NCI-H748 (cell line): Measurements from ENCODE around the gene GRK5.
"Not testable (repeated sequence)": the region's sequence is repeated elsewhere in the genome, so short reads cannot be mapped to it uniquely, and the experiment has no call there.

ENCODE experiments used
- DNase-seq: peaks from one replicate; lab custom pipeline; 2025; ENCODE audit not compliant: unreplicated experiment; lab: John Stamatoyannopoulos, UW

The GRK5 gene

DNA sequence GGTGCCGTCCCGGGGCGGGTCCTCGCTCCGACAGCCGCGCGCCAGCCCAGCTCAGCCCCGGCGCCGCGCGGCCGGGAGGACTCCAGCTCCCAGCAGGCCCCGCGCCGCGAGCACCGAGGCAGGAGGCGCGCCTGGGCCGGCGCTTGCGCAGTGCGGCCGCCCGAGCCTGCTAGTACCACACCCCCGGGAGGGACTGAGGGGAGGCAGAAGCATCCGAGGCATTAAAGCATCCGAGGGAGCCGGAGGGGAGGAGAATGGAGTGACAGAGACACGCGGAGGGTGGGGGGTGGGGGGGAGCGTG lies at the start of gene GRK5:
Gene GRK5 (plus strand): TSS at position 206 of the 301 bp plus-strand sequence. CDS start 347 bp downstream, outside the sequence.
- DNase-seq: peak; percentile 93

DNA sequence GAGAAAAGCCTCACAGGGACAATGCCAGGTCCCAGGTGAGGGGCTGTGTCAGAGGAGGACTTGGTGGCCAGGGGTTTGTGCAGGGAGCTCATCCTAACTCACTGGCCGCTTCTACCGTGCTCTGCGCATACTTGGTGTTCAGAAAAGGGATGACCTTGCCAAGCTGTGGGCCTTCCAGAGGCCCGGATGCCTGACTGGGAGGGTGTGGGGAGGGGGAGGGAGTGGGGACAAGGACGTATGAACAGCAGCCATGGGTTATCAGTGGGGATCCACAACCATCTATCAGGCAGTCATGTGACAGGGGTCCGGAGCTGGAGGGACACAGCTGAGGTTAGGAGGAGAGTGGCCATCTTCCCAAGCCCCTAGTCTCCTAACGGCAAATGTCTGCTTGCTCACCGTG lies 48.0 kb upstream of the GRK5 start:
- DNase-seq: no peak

DNA sequence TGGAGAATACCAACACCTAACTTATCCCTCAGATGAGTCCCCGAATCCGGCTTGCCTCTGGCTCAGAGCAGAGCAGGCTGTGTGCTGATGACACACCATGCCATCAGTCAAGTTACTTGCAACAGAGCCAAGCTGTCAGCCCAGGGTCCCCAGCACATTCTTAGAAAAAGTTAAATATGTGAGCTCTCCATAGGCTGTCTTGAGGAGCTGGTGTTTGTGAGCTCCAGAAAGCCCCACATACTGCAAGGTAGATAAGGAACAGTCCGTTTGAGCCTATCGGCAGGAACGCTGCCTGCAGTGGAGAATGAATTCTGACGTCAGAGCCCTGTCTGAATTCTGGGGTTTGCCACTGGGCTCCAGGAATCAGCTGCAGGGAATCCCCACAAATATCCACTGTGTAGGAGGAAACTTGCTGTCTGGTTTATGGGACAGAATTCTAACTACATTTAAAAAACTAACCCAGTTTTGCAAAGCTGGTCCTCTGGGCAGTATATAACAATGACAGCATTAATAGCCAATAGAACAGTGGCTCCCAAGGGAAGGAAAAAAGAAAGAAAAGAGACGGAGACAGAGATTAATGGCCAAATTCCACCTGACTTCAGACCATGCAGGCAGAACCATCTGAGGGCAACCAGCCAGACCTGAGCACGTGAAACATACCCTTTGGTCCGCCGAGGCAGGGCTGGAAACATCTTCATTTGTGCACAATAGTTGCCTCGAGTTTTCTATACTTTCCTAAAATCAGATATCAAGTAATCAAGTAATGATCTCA lies 45.5 kb upstream of the GRK5 start:
- DNase-seq: no peak

DNA sequence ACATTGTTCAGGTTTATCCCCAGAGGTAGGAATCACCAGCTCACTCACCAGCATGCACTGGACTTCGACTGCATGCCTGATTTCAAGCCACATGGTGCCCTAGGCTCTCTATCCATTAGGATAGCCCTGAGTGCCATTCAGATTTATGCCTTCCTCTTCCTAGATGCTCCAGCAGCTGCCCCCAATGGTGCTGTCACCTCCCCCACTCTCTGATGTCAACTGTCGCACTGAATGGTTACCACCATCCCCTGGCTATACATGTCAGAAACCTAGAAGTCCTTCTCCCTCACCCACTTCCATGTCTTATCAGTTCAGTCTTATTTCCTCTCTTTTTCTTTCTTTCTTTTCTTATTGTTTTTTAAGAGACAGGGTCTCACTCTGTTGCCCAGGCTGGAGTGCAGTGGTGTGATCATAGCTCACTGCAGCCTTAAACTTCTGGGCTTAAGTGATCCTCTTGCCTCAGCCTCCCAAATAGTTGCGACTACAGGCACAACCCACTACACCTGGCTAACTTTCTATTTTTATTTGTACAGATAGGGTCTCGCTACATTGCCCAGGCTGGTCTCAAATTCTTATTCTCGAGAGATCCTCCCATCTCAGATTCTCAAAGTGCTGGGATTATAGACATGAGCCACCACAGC lies 44.8 kb upstream of the GRK5 start:
- no peak for DNase-seq

DNA sequence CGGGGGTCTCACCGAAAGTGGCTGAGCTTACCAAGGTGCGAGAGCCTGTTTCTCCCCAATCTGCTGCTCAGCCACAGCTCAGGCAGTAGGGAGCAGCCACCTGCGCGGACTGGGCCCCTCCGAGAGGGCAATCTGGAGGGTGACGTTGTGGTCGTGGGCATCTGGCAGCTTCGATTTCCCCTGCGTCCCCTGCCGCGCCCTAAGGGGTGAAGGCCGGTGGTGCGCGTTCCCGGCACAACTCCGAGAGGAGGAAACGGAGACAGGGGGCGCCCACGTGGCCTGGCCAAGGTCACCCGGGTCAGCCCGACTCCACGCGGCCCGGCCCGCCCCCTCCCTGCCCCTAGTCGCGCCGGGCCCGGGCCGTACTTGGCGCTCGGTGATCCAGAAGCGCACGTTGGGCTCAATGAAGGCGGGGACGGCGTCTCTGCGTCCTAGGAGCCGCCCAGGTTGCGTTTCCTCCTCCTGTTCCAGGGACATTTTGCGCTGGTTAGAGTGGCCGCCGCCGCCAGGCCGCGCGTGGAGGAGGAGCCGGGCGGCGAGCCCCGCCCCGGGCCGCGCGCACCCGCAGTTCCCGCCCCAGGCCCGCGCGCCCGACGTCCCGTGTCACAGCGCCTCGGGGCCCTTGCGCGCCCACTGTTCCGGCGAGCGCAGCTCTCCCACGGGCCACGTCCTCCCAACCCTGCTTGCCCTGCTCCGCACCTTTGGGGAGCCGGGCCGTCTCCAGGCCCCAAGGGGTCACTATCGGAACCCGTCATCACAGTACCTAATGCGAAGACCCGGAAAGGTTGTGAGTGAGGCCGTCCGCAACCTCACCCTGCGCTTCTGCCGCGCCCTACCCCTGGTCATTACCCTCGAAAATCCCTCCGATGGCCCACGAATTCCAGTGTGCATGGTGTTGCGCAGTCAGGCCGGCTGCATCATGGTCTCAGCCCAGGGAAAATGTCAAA lies 41.9 kb upstream of the GRK5 start, which contains the start of gene SFXN4:
Gene SFXN4 (minus strand): TSS at position 544 of the 947 bp plus-strand sequence. CDS start 67 bp downstream, at position 477.
- peak; percentile 65 for DNase-seq

DNA sequence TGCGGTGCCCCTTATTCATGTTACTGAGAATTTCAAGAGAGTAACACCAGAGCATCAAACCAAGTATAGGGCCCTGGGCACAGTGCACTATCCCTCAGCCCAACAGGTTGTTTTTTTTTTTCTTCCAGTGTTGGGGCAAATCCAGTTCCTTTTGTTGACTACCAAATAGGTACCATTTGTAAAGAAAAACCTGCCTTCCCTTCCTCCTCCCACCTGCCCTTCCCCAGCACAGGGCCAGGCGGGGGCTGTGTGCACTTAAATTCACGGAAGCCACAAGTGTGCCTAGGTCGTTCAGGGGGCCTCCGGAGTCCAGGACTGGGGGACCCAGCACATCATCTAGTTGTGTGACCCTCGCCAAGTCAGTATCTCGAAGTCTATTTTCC lies 41.3 kb upstream of the GRK5 start:
- no peak for DNase-seq

DNA sequence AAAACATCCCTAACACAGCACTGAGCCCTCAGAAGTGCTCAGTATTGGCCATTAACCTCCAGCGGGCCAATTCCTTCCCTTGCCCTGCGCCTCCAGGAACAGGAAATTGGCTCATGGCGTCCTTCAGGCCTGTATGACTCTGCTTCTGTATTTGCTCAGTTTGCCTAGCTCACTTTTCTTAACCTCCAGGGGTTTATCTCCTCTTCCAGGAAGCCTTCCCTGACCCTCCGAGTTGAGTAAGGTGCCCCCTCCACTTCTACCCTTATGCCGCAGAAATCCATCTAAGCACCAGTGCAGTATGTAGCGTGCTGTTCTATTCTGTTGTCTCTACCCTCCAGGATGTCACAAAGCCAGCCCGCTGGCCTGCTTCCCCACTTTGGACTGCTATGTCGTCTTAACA lies 40.8 kb upstream of the GRK5 start:
- DNase-seq: no peak

DNA sequence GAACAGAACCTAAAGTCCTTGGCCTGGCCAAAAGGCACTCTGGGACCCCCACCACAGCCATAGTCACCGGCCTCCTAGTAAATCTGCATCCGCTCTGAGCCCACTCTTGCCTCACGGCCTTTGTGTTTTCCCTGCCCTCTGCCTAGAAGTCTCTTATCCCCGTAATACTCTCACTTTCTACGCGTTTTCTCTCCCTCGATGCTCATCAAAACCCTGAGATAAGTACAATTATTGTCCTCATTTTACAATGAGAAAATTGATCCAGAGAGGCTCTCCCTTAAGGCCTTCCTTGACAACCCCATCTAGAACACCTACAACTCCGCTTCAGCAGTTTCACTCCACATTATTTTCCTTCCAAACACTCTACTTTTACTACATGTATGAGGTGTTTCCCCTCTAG lies 40.3 kb upstream of the GRK5 start:
- DNase-seq: no peak

DNA sequence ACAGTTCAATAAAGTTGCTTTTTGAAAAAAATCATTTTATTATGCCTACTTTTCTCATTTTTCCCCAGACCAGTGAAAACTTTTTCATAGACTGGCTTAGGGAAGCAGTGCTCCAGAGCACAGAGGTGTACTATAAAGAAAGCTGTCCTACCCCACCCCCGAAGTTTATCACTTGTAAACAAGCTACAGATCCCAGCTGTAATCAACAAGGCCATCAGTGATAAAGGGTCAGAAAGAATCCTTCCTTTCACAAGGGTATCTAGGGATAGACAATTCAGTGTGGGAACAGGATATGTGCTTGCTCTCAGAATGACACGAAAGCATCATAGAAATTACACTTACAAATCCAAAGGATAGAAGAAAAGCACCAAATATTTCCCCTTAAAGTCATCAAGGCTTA lies 33.3 kb upstream of the GRK5 start:
- no peak for DNase-seq

DNA sequence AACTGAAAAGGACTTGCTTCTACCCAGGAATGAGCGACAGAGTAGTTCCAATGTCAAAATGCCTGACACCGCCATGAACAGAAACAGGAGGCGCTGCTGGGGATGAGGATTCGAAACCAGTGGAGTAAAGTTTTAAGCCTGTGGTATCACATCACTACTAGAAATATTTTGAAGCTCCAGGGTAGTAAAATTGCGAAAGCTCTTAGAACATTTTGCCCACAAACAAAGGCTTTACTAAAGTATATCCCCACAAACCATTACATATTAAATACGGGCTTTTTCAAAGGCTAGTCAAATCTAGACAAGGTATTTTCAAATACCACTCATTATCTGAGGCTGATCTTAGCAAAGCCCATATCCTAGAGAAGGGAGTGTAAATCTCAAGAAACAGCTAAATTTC lies 31.2 kb upstream of the GRK5 start:
- no peak for DNase-seq

DNA sequence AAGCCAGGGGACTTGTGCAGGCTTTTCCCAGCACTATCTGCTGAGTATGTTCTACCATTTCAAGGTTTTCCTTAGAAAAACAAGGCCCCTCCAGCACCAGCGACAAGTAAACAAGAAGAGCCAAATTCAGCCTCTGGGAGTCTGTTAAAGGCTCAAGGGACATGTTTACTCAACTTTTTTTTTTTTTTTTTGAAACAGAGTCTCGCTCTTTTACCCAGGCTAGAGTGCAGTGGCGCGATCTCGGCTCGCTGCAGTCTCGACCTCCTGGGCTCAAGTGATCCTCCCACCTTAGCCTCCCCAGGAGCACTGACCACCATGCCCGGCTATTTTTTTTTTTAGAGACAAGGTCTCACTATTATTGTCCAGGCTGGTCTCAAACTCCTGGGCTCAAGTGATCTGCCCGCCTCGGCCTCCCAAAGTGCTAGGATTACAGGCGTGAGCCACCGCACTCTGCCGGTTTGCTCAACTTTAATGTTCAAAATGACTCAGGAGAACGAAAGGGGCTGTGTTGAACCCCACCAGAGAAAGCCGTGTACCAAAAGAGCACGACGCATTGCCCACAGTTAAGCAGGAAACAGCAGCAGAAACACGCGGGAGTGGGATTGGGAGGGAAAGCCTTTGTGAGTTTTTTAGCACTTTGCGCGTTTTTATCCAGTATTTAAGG lies 29.5 kb upstream of the GRK5 start:
- DNase-seq: peak; percentile 32

DNA sequence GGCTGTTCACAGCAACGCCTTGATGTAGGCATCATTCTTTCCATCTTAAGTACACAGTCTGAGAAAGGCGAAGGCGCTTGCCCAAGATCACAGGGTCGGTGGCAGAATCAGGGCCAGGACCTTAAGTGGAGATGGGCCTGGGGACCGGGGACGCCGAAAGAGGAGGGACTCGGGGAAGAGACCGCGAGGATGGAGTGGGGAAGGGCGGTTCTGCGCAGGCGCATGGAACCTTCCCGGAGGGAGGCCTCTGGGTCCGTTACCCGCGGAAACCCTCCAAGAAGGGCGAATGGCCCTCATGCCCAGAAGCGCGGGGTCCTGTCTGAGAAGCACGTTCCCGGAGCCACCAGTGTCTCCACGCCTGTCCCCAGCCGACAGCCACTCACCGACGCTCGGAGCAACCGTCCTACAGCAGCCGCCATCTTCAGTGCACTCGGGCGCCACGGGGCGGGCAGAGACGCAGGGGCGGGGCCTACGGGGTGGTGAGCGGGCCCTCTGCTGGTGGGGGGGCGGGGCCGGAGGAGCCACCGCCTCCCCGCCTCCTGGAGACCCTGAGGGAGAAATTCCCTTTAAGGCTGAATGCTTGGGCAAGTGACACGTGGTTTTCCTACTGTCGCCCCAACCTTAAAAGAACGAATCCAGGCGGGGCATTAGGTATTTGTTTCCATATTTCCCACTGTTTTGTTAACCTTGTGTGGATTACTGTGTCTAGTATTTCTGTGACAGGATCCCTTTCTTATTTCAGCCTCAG lies 28.8 kb upstream of the GRK5 start, which contains the start of gene PRDX3:
Gene PRDX3 (minus strand): TSS at position 441 of the 748 bp plus-strand sequence. CDS start 22 bp downstream, at position 419.
- DNase-seq: peak; percentile 89

DNA sequence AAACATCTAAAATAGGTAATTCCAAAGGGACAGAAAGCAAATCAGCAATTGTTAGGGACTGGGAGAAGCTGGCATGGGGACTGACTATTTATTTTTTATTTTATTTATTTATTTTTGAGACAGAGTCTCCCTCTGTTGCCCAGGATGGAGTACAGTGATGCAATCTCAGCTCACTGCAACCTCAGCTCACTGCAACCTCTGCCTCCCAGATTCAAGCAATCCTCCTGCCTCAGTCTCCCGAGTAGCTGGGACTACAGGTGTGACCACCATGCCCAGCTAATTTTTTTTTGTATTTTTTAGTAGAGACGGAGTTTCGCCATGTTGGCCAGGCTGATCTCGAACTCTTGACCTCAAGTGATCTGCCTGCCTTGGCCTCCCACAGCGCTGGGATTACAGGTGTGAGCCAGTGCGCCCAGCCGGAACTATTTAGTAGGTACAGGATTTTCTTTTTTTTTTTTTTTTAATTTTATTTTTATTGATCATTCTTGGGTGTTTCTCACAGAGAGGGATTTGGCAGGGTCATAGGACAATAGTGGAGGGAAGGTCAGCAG lies 26.4 kb upstream of the GRK5 start:
- not testable (repeated sequence) for DNase-seq

DNA sequence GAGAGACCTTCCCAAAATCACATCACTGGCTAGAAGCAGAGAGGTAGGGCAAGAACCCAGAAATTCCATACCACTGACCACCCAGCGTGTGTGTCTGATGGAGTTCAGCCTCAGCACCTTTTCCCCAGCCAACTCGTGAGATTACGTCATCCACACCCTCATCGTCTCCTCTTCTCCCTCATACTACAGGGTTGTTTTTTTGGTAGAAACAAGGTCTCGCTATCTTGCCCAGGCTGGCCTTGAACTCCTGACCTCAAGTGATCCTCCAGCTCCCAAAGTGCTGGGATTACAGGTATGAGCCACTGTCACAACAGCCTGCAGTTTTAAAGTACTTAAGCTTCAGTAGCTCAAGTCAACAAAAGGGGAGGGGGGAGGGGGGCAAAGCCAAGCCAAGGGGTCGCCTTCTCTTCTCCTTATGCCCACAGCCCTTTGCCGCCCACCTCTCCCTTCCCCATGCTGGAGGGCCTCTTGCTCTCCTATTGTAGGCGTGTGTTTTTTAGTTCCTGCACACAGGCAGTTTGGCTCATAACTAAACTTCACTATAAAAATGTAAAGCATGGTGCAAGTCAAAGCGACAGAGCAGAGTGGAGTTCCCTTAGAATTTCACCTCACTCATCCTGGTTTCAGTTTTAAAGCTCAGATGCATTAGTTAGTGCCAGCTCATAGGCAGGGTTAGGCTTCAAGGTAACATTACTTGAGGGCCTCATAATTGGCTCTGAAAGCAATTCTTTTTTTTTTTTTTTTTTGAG lies 23.5 kb upstream of the GRK5 start:
- no peak for DNase-seq

DNA sequence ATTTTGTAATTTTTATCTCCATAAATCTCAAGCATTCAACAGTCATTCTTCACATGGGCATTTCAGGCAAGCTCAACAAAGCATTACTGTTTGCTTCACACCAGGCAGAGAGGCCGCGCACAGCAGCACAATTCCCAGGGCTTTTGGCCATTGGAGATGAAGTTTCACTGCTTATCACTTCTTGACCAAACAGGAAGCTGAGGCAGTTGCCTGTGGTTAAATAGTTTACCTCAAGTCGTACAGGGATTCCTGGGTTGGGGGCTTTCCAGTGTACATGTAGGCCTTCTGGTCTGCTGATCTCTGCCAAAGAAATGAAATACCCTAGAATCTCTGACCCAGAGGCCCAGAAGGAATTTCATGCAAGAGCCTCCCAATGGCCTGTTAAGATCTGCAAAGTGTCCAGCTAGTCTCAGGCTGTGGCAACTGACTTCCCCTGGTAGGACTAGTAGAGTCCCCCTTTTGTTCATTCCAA lies 17.5 kb upstream of the GRK5 start:
- no peak for DNase-seq

DNA sequence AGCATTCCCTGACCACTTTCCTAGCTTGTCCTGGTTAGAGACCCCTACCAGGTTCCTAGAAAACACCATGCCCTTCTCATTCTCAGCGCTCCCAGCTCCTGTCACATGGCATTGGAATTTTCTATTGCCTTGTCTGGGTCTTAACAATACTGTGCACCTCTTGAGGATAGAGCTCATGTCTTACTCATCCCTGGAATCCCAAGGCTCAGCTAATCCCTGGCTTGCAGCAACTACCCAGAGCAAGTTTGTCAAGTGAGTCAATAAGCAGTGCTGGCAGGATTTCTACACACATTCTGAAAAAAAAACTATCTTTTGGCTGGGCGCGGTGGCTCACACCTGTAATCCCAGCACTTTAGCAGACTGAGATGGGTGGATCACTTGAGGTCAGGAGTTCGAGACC lies 17.0 kb upstream of the GRK5 start:
- no peak for DNase-seq

DNA sequence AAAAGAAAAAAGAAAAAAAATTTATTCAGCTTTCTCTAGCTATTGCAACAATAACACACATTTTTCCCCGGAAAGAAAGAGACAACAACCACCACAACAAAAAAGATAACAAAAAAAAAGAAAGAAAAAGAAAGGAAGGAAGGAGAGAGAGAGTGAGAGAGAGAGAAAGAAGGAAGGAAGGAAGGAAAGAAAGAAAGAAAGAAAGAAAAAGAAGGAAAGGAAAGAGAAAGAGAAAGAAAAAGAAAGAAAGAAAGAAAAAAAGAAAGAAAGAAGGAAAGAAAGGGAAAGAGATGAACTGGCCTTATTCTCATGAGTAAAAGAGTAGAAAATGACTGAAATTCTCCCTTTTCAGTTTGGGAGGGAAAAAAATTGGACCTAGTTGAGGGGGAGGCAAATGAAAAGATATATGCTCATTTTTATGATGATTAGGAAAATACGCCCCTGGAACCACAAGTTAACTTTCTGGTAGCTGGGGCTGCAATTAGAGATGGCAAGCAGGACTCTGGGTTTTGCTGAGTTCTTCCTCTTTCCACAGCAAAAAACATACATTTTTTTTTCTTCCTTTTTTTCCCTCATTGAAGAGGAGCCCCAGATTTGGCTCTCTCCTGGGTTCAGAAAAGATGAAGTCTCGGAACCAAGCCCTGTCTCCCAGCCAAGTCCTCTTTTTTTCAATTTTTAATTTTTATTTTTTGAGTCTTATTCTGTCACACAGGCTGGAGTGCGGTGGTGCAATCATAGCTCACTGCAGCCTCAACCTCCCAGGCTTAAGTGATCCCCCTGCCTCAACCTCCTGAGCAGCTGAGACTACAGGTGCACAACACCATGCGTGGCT lies 16.2 kb upstream of the GRK5 start:
- DNase-seq: no peak

DNA sequence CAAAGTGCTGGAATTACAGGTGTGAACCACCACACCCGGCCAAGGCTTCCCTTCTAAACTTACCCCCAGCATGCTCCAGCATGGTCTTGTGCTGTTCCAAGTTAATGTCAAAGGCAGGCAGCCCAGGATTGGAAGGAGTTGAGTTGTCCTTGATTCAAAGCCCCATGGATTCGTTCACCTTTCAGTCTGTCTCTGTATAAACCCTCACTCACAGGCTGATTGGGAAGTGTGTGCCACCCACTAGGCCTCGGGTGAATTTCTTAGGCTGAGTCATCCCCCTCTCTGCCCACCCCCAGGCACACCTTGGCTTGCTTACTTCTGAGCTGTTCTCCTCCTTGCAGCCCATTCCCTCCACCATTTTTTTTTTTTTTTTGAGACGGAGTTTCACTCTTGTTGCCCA lies 15.5 kb upstream of the GRK5 start:
- no peak for DNase-seq
